CD4-positive, CD25-positive, alpha-beta regulatory T cell (primary cell): Measurements from ENCODE around the gene UQCRC1. TPM values are rescaled to one million over a fixed set of nuclear protein-coding genes. Genes with fewer than 3 reads are reported as not detected.
A peak's percentile ranks its signal among the peaks of the same experiment; 100 is the strongest.

Experiments
- ATAC-seq, 2 donors: fragments of 150-1000 bp; cut with Tn5 transposase; one replicate each; pipeline ENCODE4 v1.10.0; 2021; ENCODE audit warnings: low read depth in 2 of 2, moderate number of reproducible peaks in 2 of 2, moderate library complexity in 1 of 2
- DNase-seq, 3 donors: peaks; one replicate each; pipeline versions ENCODE4 v3.0.0 to v3.0.0-alpha.2; 2012 to 2022; ENCODE audit warnings: mixed read lengths in 1 of 3
- H3K27ac ChIP-seq: one replicate; pipeline ENCODE4 v1.7.0; 2013; ENCODE audit warnings: mild to moderate bottlenecking, low read length; ENCODE audit not compliant: insufficient read depth, poor library complexity, severe bottlenecking
- H3K27me3 ChIP-seq: one replicate; pipeline ENCODE4 v1.7.0; 2013; ENCODE audit warnings: low read length; ENCODE audit not compliant: control insufficient read depth, insufficient read depth
- H3K36me3 ChIP-seq: one replicate; pipeline ENCODE4 v1.7.0; 2013; ENCODE audit warnings: mild to moderate bottlenecking, low read length, moderate library complexity; ENCODE audit not compliant: control insufficient read depth, insufficient read depth
- H3K4me1 ChIP-seq: 2 replicates; pipeline ENCODE4 v1.7.0; 2013; ENCODE audit warnings: mild to moderate bottlenecking, low read length; ENCODE audit not compliant: insufficient read depth, control insufficient read depth, poor library complexity, severe bottlenecking
- H3K4me3 ChIP-seq: one replicate; pipeline ENCODE4 v1.7.0; 2013; ENCODE audit warnings: low read depth, mild to moderate bottlenecking, low read length, moderate library complexity
- H3K9me3 ChIP-seq, 2 experiments: 1 replicate in 1 of 2; 2 replicates in 1 of 2; pipeline ENCODE4 v1.7.0; 2013; ENCODE audit warnings: low read length in 2 of 2, mild to moderate bottlenecking in 1 of 2, moderate library complexity in 1 of 2; ENCODE audit not compliant: control insufficient read depth in 2 of 2
- H3K27ac Mint-ChIP-seq, 3 donors: one replicate each; pipeline ENCODE4 v1.8.0; 2020 to 2022; ENCODE audit warnings: mild to moderate bottlenecking in 3 of 3, mixed read lengths in 3 of 3, moderate library complexity in 2 of 3
- H3K27me3 Mint-ChIP-seq: one replicate; pipeline ENCODE4 v1.8.0; 2022; ENCODE audit warnings: mild to moderate bottlenecking, mixed read lengths
- H3K36me3 Mint-ChIP-seq: one replicate; pipeline ENCODE4 v1.8.0; 2020; ENCODE audit warnings: mixed read lengths
- H3K4me1 Mint-ChIP-seq, 4 donors: one replicate each; pipeline ENCODE4 v1.8.0; 2020 to 2022; ENCODE audit warnings: mixed read lengths in 4 of 4, mild to moderate bottlenecking in 1 of 4
- H3K4me3 Mint-ChIP-seq, 4 donors: one replicate each; pipeline ENCODE4 v1.8.0; 2020 to 2022; ENCODE audit warnings: mild to moderate bottlenecking in 4 of 4, mixed read lengths in 4 of 4, moderate library complexity in 3 of 4
- H3K9me3 Mint-ChIP-seq, 7 donors: one replicate each; pipeline ENCODE4 v1.8.0; 2020 to 2022; ENCODE audit warnings: mixed read lengths in 7 of 7, mild to moderate bottlenecking in 3 of 7, moderate library complexity in 2 of 7
- polyA plus RNA-seq, 4 donors: library from polyadenylated mRNA; unstranded; fragments of 300-500 nt; fragmentation: Illumina TruSeq; gene quantifications; one replicate each; pipeline ENCODE4 v1.2.3, GENCODE V29; 2021
- total RNA-seq: library from RNA; stranded (reverse); gene quantifications from one replicate; pipeline ENCODE4 v1.2.3, GENCODE V29; 2022

The UQCRC1 gene
- total RNA-seq (111 TPM), polyA plus RNA-seq (100 to 1,000 TPM; 181 to 234 (median 206) TPM)

- Mint-ChIP-seq H3K27ac (peak within 1 kb of the TSS; percentile 88 to 99 (median 94)), H3K27me3 (no peaks in the 10 kb centered on the region), H3K4me1 (peaks cover 8 to 27% (median 16%) of the 10 kb centered on the region in 4 donors), H3K36me3 (peaks cover 22% of the 10 kb centered on the region), H3K4me3 (peak within 1 kb of the TSS; percentile 95 to 99 (median 98)), H3K9me3 (no peaks in the 10 kb centered on the region)
- peak; percentile 86 to 94 (median 92) for DNase-seq
- H3K4me3 ChIP-seq: peak within 1 kb of the TSS; percentile 83
- peak; percentile 99 for ATAC-seq
- H3K27me3 ChIP-seq: no peaks in the 10 kb centered on the region
- peaks cover 9% of the 10 kb centered on the region for H3K4me1 ChIP-seq
- no peaks in the 10 kb centered on the region for H3K9me3 ChIP-seq
- H3K27ac ChIP-seq: peak within 1 kb of the TSS; percentile 72
- peaks cover 16% of the 10 kb centered on the region for H3K36me3 ChIP-seq
Measured at GRCh38 chr3:48609088-48610005, at the start of gene UQCRC1. Gene UQCRC1 (minus strand): TSS chr3:48609646. CDS start chr3:48609620, 26 bp downstream.

DNA sequence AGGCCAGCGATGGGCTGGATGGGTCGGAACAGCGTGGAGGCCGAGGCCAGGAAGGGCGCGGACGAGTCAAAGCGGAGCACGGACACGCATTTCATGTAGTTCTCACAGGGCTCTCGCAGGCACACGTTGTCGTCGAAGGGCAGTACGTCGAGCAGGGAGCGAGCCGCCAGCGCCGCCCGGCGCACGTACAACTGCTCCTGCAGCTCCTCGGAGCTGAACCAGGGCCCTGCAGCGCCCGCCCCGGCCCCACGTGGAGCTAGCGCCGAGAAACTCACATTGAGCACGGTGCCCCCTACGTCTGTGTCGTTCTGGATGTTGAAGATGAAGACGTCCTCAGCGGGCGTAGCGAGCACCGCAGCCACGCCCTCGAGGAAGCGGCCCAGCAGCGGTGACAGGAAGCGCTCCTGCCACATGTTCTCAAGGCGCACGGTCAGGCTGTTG is 47.4 kb upstream of the UQCRC1 start:
- ATAC-seq: no peak
- H3K27ac Mint-ChIP-seq: peak overlapping the region in 1 of 3 donors; percentile 80

GRCh38 chr3:48656061-48656840 is 46.8 kb upstream of the UQCRC1 start:
- Histone ChIP-seq H3K4me3 (no peak overlapping the region), H3K4me1 (peaks cover 26% of the 10 kb centered on the region), H3K27ac (peak overlapping the region; percentile 83), H3K27me3 (no peaks in the 10 kb centered on the region), H3K36me3 (no peaks in the 10 kb centered on the region), H3K9me3 (no peaks in the 10 kb centered on the region)
- Mint-ChIP-seq H3K4me1 (peaks cover 0 to 22% (median 6%) of the 10 kb centered on the region in 4 donors), H3K4me3 (peak overlapping the region; percentile 81 to 88 (median 86)), H3K9me3 (peaks cover 0 to 2% (median 0%) of the 10 kb centered on the region in 7 donors), H3K27me3 (peaks cover 4% of the 10 kb centered on the region), H3K27ac (peak overlapping the region; percentile 38 to 88 (median 80)), H3K36me3 (no peaks in the 10 kb centered on the region)
- peak; percentile 77 to 89 (median 88) for DNase-seq
- peak; percentile 80 to 81 for ATAC-seq

More for the DNA sequence above, 47.4 kb upstream of the UQCRC1 start:
- H3K9me3 ChIP-seq: no peaks in the 10 kb centered on the region
- peaks cover 0 to 28% (median 6%) of the 10 kb centered on the region in 4 donors for H3K4me1 Mint-ChIP-seq
- H3K27me3 ChIP-seq: no peaks in the 10 kb centered on the region
- H3K4me1 ChIP-seq: peaks cover 33% of the 10 kb centered on the region
- H3K36me3 ChIP-seq: no peaks in the 10 kb centered on the region
- H3K4me3 ChIP-seq: no peak overlapping the region
- peaks cover 0 to 2% (median 0%) of the 10 kb centered on the region in 7 donors for H3K9me3 Mint-ChIP-seq
- H3K27ac ChIP-seq: peak overlapping the region; percentile 83
- H3K4me3 Mint-ChIP-seq: peak overlapping the region; percentile 75 to 88 (median 85)
- no peaks in the 10 kb centered on the region for H3K36me3 Mint-ChIP-seq
- H3K27me3 Mint-ChIP-seq: peaks cover 4% of the 10 kb centered on the region
- DNase-seq: peak; percentile 31 to 41 (median 37)

DNA sequence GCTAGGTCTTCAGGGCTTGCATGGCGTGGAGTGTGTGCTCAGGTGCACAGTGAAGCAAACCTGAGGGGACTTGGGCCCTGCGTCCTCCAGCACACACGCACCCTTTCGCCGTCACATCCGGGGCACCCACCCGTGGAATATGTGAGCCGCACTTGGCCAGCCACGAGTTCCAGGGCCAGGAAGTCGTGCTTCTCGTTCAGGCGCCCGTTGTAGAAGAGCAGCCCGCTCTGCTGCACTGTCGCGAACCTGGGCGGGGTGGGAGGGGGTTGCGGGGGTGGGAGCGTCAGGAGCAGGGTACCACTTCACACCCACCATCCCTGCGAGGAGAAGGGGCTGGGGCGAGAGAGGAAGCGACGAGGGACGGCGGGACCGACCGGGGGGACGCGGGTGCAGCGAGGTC is 46.2 kb upstream of the UQCRC1 start:
- H3K9me3 Mint-ChIP-seq: peaks cover 0 to 2% (median 0%) of the 10 kb centered on the region in 7 donors
- Histone ChIP-seq H3K4me1 (peaks cover 22% of the 10 kb centered on the region), H3K9me3 (no peaks in the 10 kb centered on the region), H3K27me3 (no peaks in the 10 kb centered on the region), H3K27ac (peak overlapping the region; percentile 83), H3K4me3 (peak overlapping the region; percentile 53), H3K36me3 (no peaks in the 10 kb centered on the region)
- ATAC-seq (peak; percentile 36 to 44), DNase-seq (peak; percentile 41 to 78 (median 59))
- H3K27me3 Mint-ChIP-seq: peaks cover 4% of the 10 kb centered on the region
- peaks cover 0 to 22% (median 6%) of the 10 kb centered on the region in 4 donors for H3K4me1 Mint-ChIP-seq
- peak overlapping the region; percentile 81 to 89 (median 88) for H3K27ac Mint-ChIP-seq
- no peaks in the 10 kb centered on the region for H3K36me3 Mint-ChIP-seq
- peak overlapping the region; percentile 81 to 87 (median 86) for H3K4me3 Mint-ChIP-seq

DNA sequence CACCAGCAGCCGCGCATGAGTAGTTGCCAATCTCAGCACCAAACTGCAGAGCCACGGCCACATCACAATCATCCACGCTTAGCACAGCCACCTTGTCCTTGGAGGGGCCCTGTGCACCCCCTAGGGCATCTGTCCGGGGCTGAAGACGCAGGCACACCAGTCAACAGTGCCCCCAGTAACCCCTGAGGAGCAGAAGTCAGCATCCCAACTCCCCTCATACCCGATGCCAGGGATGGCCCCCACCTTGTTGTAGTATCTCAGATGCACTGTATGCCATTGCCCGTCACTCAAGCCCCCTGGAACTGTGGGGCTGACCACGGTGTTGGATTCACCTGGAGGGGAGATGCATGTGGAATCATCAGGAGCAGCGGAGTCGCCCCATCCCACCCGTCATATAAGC is 45.6 kb upstream of the UQCRC1 start:
- H3K4me3 ChIP-seq: peak overlapping the region; percentile 53
- H3K9me3 Mint-ChIP-seq: peaks cover 0 to 2% (median 0%) of the 10 kb centered on the region in 7 donors

DNA sequence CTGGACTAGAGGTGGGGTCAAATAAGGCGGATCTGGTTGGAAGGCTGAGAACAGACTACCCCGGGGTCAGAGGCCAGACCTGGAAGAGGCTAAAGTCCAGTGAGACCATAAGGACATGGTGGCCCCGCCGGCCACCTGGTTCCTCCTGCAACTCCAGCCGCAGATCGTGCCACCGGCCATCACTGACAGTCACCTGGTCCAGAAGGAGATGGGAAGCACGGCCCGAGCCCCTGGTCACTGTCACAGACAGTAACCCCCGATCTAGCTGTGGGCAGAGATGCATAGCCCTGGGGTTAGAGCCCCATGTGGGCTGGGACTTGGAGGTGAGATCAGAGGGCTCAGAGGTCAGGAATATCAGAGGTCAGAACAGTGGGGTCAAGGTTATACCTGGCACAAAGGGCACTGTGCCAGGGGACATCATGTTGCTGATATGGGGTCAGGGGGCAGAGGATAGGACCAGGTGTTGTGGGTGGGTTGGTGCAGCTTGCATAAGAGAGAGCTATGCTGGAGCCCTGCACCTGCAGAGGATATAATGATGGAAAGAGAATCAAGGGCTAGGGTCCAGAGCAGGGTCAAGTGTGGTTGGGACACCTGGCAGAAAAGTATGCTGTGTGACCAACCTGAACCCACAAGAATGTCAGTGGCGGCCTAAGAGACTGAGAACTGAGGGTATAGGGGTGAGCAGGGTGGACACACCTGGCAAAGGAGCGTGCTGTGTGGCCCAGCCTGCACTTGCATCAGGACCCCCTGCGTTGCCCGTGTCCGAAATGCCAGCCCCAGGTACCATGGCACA is 43.7 kb upstream of the UQCRC1 start:
- Mint-ChIP-seq H3K27me3 (no peaks in the 10 kb centered on the region), H3K36me3 (no peaks in the 10 kb centered on the region), H3K4me3 (peak overlapping the region in 3 of 4 donors; percentile 22 to 87 (median 48)), H3K9me3 (peaks cover 0 to 2% (median 0%) of the 10 kb centered on the region in 7 donors), H3K4me1 (peaks cover 0 to 20% (median 6%) of the 10 kb centered on the region in 4 donors), H3K27ac (peak overlapping the region in 2 of 3 donors; percentile 22 to 71)
- Histone ChIP-seq H3K4me1 (peaks cover 22% of the 10 kb centered on the region), H3K27ac (no peak overlapping the region), H3K4me3 (no peak overlapping the region), H3K9me3 (no peaks in the 10 kb centered on the region), H3K27me3 (no peaks in the 10 kb centered on the region), H3K36me3 (peaks cover 2% of the 10 kb centered on the region)
- ATAC-seq (no peak), DNase-seq (no peak)

More for the DNA sequence above, 45.6 kb upstream of the UQCRC1 start:
- ATAC-seq: no peak
- peaks cover 4% of the 10 kb centered on the region for H3K27me3 Mint-ChIP-seq
- Histone ChIP-seq H3K4me1 (peaks cover 22% of the 10 kb centered on the region), H3K36me3 (no peaks in the 10 kb centered on the region), H3K9me3 (no peaks in the 10 kb centered on the region), H3K27ac (peak overlapping the region; percentile 83), H3K27me3 (no peaks in the 10 kb centered on the region)
- H3K27ac Mint-ChIP-seq: peak overlapping the region; percentile 81 to 89 (median 88)
- no peaks in the 10 kb centered on the region for H3K36me3 Mint-ChIP-seq
- H3K4me3 Mint-ChIP-seq: peak overlapping the region; percentile 81 to 87 (median 86)
- no peak for DNase-seq
- peaks cover 0 to 22% (median 6%) of the 10 kb centered on the region in 4 donors for H3K4me1 Mint-ChIP-seq
